SK-N-MC (cell line): ENCODE results near the gene SH2D2A.

Experiments
- DNase-seq: peaks from one replicate; pipeline ENCODE4 v3.0.0-alpha.2; 2011; ENCODE audit warnings: low read depth, low spot score
- H3K27ac ChIP-seq: fragments of 200-600 bp; sonication (generic); 2 replicates; pipeline ENCODE4 v1.5.1; 2016; ENCODE audit warnings: mixed run types
- H3K36me3 ChIP-seq: fragments of 200-600 bp; sonication (generic); 2 replicates; pipeline ENCODE4 v1.6.1; 2017; ENCODE audit warnings: antibody characterized with exemption, low read length, mixed read lengths; ENCODE audit not compliant: insufficient read depth
- H3K4me3 ChIP-seq: fragments of 200-600 bp; sonication (generic); 2 replicates; pipeline ENCODE4 v1.5.1; 2016
- H3K9ac ChIP-seq: fragments of 200-600 bp; sonication (generic); 2 replicates; pipeline ENCODE4 v1.8.0; 2017; ENCODE audit warnings: mixed run types, mixed read lengths; ENCODE audit not compliant: insufficient read length
- H3K9me3 ChIP-seq: fragments of 200-600 bp; sonication (generic); 2 replicates; pipeline ENCODE4 v1.6.1; 2017; ENCODE audit warnings: low read depth, mild to moderate bottlenecking, antibody characterized with exemption, low read length, moderate library complexity, mixed read lengths
- EZH2 ChIP-seq: fragments of 200-600 bp; sonication (generic); IDR thresholded peaks from one replicate; pipeline ENCODE4 v1.6.1; 2017; ENCODE audit warnings: antibody characterized with exemption
- FOXP2 ChIP-seq: optimal IDR thresholded peaks from 2 replicates; pipeline ENCODE3; 2011; ENCODE audit warnings: mild to moderate bottlenecking, moderate library complexity; ENCODE audit not compliant: insufficient read depth; ENCODE audit errors: extremely low read length, control extremely low read depth
- POLR2AphosphoS5 ChIP-seq: IDR thresholded peaks from 2 replicates; pipeline ENCODE4 v1.6.1; 2012; ENCODE audit warnings: mild to moderate bottlenecking, low read depth, low read length, borderline replicate concordance

Gene SH2D2A

GRCh38 chr1:156796340-156797097, 20.1 kb downstream of the SH2D2A start:
- no peak for DNase-seq
- Histone ChIP-seq H3K36me3 (peaks cover 91% of the 10 kb centered on the region), H3K4me3 (no peak overlapping the region), H3K9ac (no peak overlapping the region), H3K27ac (no peak overlapping the region), H3K9me3 (no peaks in the 10 kb centered on the region)
- TF ChIP-seq EZH2 (no peak), FOXP2 (no peak), POLR2AphosphoS5 (no peak)

- no peak overlapping the region for H3K4me3 ChIP-seq
- DNase-seq, result no peak
- peaks cover 97% of the 10 kb centered on the region for H3K36me3 ChIP-seq
- H3K9ac ChIP-seq, result no peak overlapping the region
- H3K27ac ChIP-seq, result no peak overlapping the region
- no peaks in the 10 kb centered on the region for H3K9me3 ChIP-seq
- TF ChIP-seq FOXP2 (no peak), EZH2 (no peak), POLR2AphosphoS5 (no peak)
Observed at GRCh38 chr1:156795787-156796186, 20.9 kb downstream of the SH2D2A start.

GRCh38 chr1:156795374-156795733, 21.3 kb downstream of the SH2D2A start:
- Histone ChIP-seq H3K4me3 (no peak overlapping the region), H3K36me3 (peaks cover 93% of the 10 kb centered on the region), H3K9ac (no peak overlapping the region), H3K27ac (no peak overlapping the region), H3K9me3 (no peaks in the 10 kb centered on the region)
- TF ChIP-seq EZH2 (no peak), FOXP2 (no peak), POLR2AphosphoS5 (no peak)
- DNase-seq, result no peak

GRCh38 chr1:156794506-156795373, 21.9 kb downstream of the SH2D2A start:
- DNase-seq, result no peak
- H3K36me3 ChIP-seq, result peaks cover 92% of the 10 kb centered on the region
- no peak for TF ChIP-seq FOXP2
- no peak for TF ChIP-seq EZH2
- no peak for TF ChIP-seq POLR2AphosphoS5
- no peak overlapping the region for H3K9ac ChIP-seq
- no peak overlapping the region for H3K27ac ChIP-seq
- no peaks in the 10 kb centered on the region for H3K9me3 ChIP-seq
- H3K4me3 ChIP-seq, result no peak overlapping the region

- no peak overlapping the region for H3K4me3 ChIP-seq
- TF ChIP-seq EZH2 (no peak), POLR2AphosphoS5 (no peak), FOXP2 (no peak)
- H3K9ac ChIP-seq, result no peak overlapping the region
- no peaks in the 10 kb centered on the region for H3K9me3 ChIP-seq
- no peak for DNase-seq
- no peak overlapping the region for H3K27ac ChIP-seq
- H3K36me3 ChIP-seq, result peaks cover 72% of the 10 kb centered on the region
Observed at GRCh38 chr1:156789621-156790318, 26.9 kb downstream of the SH2D2A start.

- Histone ChIP-seq H3K9me3 (no peaks in the 10 kb centered on the region), H3K36me3 (peaks cover 67% of the 10 kb centered on the region)
- no peak for TF ChIP-seq EZH2
Observed at GRCh38 chr1:156788136-156788535, 28.5 kb downstream of the SH2D2A start.

GRCh38 chr1:156786640-156787039, 30.0 kb downstream of the SH2D2A start:
- Histone ChIP-seq H3K27ac (no peak overlapping the region), H3K9me3 (no peaks in the 10 kb centered on the region), H3K36me3 (peaks cover 68% of the 10 kb centered on the region), H3K4me3 (no peak overlapping the region), H3K9ac (no peak overlapping the region)
- DNase-seq, result no peak
- no peak for TF ChIP-seq POLR2AphosphoS5

More at GRCh38 chr1:156788136-156788535, 28.5 kb downstream of the SH2D2A start:
- Histone ChIP-seq H3K27ac (no peak overlapping the region), H3K4me3 (no peak overlapping the region), H3K9ac (no peak overlapping the region)
- DNase-seq, result no peak

GRCh38 chr1:156785458-156785857, 31.2 kb downstream of the SH2D2A start:
- no peak overlapping the region for H3K27ac ChIP-seq
- no peak for DNase-seq
- no peak overlapping the region for H3K4me3 ChIP-seq
- H3K36me3 ChIP-seq, result peaks cover 68% of the 10 kb centered on the region
- no peak overlapping the region for H3K9ac ChIP-seq
- TF ChIP-seq FOXP2 (no peak), POLR2AphosphoS5 (no peak), EZH2 (no peak)
- no peaks in the 10 kb centered on the region for H3K9me3 ChIP-seq
